Activated CD4-positive, alpha-beta T cell treated with anti-CD3 and anti-CD28 coated beads, Interleukin-2, Interleukin-4, amounts not matched to agents 100 ng/mL and 50 ng/mL, durations not matched to agents 16 hours and 8 hours (primary cell): ENCODE data around the gene OR4N2.
"Not testable (repeated sequence)": the region's sequence is repeated elsewhere in the genome, so short reads cannot be mapped to it uniquely, and the experiment has no call there.

Source experiments
- DNase-seq: peaks from one replicate; pipeline ENCODE4 v3.0.0-alpha.2; 2020; ENCODE audit warnings: low spot score

Gene OR4N2

DNA sequence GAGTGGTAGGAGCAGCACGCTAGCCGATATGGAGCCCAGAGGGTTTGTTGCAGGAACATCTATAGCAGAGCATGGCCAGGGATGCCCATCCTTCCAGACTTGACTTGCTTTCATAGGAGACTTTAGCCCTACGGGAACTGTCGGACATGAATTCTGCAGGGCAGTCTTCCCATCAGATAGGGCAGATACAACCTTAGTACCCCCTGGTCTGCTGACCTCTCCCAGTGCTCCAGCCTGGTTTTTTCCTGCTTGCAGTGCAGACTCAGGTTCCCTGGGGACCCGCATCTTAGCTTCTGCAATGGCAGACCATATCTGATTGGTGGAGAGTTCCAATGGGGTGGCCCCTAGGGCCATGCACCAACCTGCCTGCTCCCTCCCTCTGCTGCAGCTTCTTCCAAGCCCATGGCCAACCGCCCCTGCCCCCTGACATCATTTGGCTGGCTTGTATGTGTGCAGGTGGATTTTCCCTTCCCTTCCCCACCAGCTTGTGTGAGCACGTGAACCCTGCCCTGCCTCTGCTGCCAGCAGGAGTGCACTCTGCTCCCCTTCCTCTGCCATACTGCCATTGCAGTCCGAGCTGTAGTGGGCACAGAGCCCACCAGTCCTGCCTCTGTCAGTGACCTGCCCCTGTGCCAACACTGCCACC is 30.8 kb downstream of the OR4N2 start:
- DNase-seq = not testable (repeated sequence)

- no peak for DNase-seq
Observed at GRCh38 chr14:19838433-19838832, 34.9 kb downstream of the OR4N2 start.

- DNase-seq = no peak
Observed at GRCh38 chr14:19851365-19851764, 47.8 kb downstream of the OR4N2 start.

DNA sequence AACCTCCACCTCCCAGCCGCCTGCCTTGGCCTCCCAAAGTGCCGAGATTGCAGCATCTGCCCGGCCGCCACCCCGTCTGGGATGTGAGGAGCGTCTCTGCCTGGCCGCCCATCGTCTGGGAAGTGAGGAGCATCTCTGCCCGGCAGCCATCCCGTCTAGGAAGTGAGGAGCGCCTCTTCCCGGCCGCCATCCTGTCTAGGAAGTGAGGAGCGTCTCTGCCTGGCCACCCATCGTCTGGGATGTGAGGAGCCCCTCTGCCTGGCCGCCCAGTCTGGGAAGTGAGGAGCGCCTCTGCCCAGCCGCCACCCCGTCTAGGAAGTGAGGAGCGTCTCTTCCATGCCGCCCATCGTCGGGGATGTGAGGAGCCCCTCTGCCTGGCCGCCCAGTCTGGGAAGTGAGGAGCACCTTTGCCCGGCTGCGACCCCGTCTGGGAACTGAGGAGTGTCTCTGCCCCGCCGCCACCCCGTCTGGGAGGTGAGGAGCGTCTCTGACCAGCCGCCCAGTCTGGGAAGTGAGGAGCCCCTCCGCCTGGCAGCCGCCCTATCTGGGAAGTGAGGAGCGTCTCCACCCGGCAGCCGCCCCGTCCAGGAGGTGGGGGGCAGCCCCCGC is 62.6 kb downstream of the OR4N2 start:
- DNase-seq = not testable (repeated sequence)

DNA sequence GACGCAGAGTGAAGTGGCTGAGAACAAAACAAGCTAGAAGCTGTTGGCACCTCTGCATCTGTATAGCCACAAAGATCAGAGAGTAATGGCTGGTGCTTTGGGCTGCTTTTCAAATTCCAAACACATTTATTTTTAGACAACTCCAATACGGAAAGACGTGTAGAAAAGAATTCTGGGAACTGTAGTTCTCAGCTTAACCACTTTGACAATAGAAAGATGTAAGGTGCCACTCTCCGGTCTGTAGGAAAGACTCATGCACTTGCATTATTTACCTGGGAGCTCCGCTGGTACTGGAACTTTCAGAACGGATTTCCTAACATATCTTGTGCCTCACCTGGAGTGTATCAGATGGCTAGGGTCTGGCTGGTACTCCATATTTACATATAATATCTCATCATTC is 69.6 kb downstream of the OR4N2 start:
- DNase-seq = no peak

GRCh38 chr14:19874842-19875241 is 71.3 kb downstream of the OR4N2 start, which contains the start of gene OR4K2:
OR4K2 (plus strand) TSS chr14:19875142; CDS start chr14:19876268, 1,126 bp downstream.
- no peak for DNase-seq

- DNase-seq = peak; percentile 6
Observed at GRCh38 chr14:19878029-19878642, 74.6 kb downstream of the OR4N2 start.
